HCT116 (cell line): Measurements from ENCODE around the gene STK4. TPM values are rescaled to one million over a fixed set of nuclear protein-coding genes. Genes with fewer than 3 reads are reported as not detected.
A peak's percentile ranks its signal among the peaks of the same experiment; 100 is the strongest.

ENCODE experiments used
- ATAC-seq: fragments of 200-7000 bp; cut with Tn5 transposase; 2 replicates; pipeline ENCODE4 v1.9.1; 2020; ENCODE audit warnings: mild to moderate bottlenecking, moderate library complexity
- BruUV-seq: library from RNA; stranded (reverse); fragments of 400-500 nt; replicated peaks from 2 replicates; lab custom pipeline; 2021; lab: Mats Ljungman, UMichigan
- CTCF ChIA-PET: fragments of 300-600 bp; sonication (Branson Sonifier 250); formaldehyde crosslinking; loops from one replicate; lab custom pipeline; 2021; ENCODE audit warnings: antibody characterized with exemption; lab: Charles Lee
- POLR2A ChIA-PET: fragments of 300-600, 350-600 bp; sonication (Branson Sonifier 250); formaldehyde crosslinking; loops from one replicate; lab custom pipeline; 2021; ENCODE audit warnings: antibody characterized with exemption; lab: Charles Lee
- RAD21 ChIA-PET, 2 experiments: fragments of 300-600 bp; sonication (Branson Sonifier 250); formaldehyde crosslinking; loops; one replicate each; lab custom pipeline; 2023; ENCODE audit warnings: low total read pairs in 2 of 2; ENCODE audit not compliant: uncharacterized antibody in 2 of 2, unreplicated experiment in 2 of 2, low non-redundant PET in 1 of 2; lab: Charles Lee
- DNase-seq: peaks from one replicate; pipeline ENCODE4 v3.0.0-alpha.2; 2010; ENCODE audit warnings: low read depth, low spot score
- H2AFZ ChIP-seq: fragments of 200-600 bp; shearing (Covaris generic), sonication (generic); 2 replicates; pipeline ENCODE4 v1.6.1; 2017; ENCODE audit warnings: low read depth, mixed run types, mixed read lengths, antibody characterized with exemption, low read length; ENCODE audit not compliant: poor library complexity, severe bottlenecking
- H3K27ac ChIP-seq: 2 replicates; pipeline ENCODE4 v1.5.1; 2012; ENCODE audit warnings: low read depth, low read length
- H3K27me3 ChIP-seq: fragments of 200-600 bp; sonication (generic); 2 replicates; pipeline ENCODE4 v1.6.1; 2016; ENCODE audit warnings: mixed run types, low read length, mixed read lengths; ENCODE audit not compliant: insufficient read depth
- H3K36me3 ChIP-seq, 2 experiments: fragments of 200-500 bp in 1 of 2; fragments of 200-600 bp in 1 of 2; sonication (Bioruptor generic) in 1 of 2; sonication (generic) in 1 of 2; 2 replicates each; pipeline versions ENCODE4 v1.5.1 to v1.6.1; 2014 to 2016; ENCODE audit warnings: low read length in 2 of 2, inconsistent platforms in 1 of 2, mixed read lengths in 1 of 2, mixed run types in 1 of 2; ENCODE audit not compliant: insufficient read depth in 2 of 2, control insufficient read depth in 1 of 2
- H3K4me1 ChIP-seq, 2 experiments: fragments of 200-600 bp in 1 of 2; sonication (generic) in 1 of 2; 2 replicates each; pipeline versions ENCODE4 v1.5.1 to v1.6.1; 2012 to 2017; ENCODE audit warnings: low read length in 2 of 2, inconsistent platforms in 1 of 2, mild to moderate bottlenecking in 1 of 2, mixed read lengths in 1 of 2, mixed run types in 1 of 2, moderate library complexity in 1 of 2; ENCODE audit not compliant: insufficient read depth in 2 of 2, control insufficient read depth in 1 of 2
- H3K4me2 ChIP-seq: fragments of 200-600 bp; sonication (generic); 2 replicates; pipeline ENCODE4 v1.6.1; 2017; ENCODE audit warnings: mixed run types, low read length, mixed read lengths
- H3K4me3 ChIP-seq, 2 experiments: fragments of 200-600 bp in 1 of 2; sonication (generic) in 1 of 2; replicated peaks in 1 of 2; 2 replicates each; pipeline ENCODE4 v1.5.1; 2011 to 2016; ENCODE audit warnings: low read length in 2 of 2, control low read depth in 1 of 2, low read depth in 1 of 2, mild to moderate bottlenecking in 1 of 2, mixed read lengths in 1 of 2, mixed run types in 1 of 2
- H3K79me2 ChIP-seq: fragments of 200-600 bp; sonication (generic); 2 replicates; pipeline ENCODE4 v1.6.1; 2017; ENCODE audit warnings: mild to moderate bottlenecking, mixed run types, low read length, moderate library complexity, mixed read lengths; ENCODE audit not compliant: insufficient read depth
- H3K9ac ChIP-seq: fragments of 200-600 bp; sonication (generic); 2 replicates; pipeline ENCODE4 v1.6.1; 2016; ENCODE audit warnings: low read length, mixed read lengths
- H3K9me2 ChIP-seq: fragments of 200-600 bp; sonication (generic), shearing (Covaris generic); 2 replicates; pipeline ENCODE4 v1.6.1; 2017; ENCODE audit warnings: mixed run types, mild to moderate bottlenecking, moderate library complexity; ENCODE audit not compliant: insufficient read depth
- H3K9me3 ChIP-seq, 2 experiments: fragments of 200-500 bp in 1 of 2; fragments of 200-600 bp in 1 of 2; sonication (Bioruptor generic) in 1 of 2; sonication (generic) in 1 of 2; 2 replicates each; pipeline ENCODE4 v1.6.1; 2014 to 2017; ENCODE audit warnings: low read length in 2 of 2, mixed read lengths in 2 of 2, inconsistent platforms in 1 of 2, low read depth in 1 of 2, mild to moderate bottlenecking in 1 of 2, mixed run types in 1 of 2, moderate library complexity in 1 of 2; ENCODE audit not compliant: control insufficient read depth in 1 of 2, insufficient read depth in 1 of 2
- H4K20me1 ChIP-seq: fragments of 200-600 bp; sonication (generic), shearing (Covaris generic); 2 replicates; pipeline ENCODE4 v1.6.1; 2017; ENCODE audit warnings: mixed run types, mild to moderate bottlenecking, moderate library complexity; ENCODE audit not compliant: insufficient read depth
- CBX3 ChIP-seq: IDR thresholded peaks from 2 replicates; pipeline ENCODE4 v1.6.1; 2012; ENCODE audit warnings: low read depth
- CEBPB ChIP-seq: IDR thresholded peaks from 2 replicates; pipeline ENCODE4 v1.6.1; 2012; ENCODE audit warnings: low read depth
- POLR2AphosphoS5 ChIP-seq: IDR thresholded peaks from 2 replicates; pipeline ENCODE4 v1.6.1; 2011; ENCODE audit warnings: mild to moderate bottlenecking, low read depth, low read length, moderate library complexity
- intact Hi-C: fragments of 100-400 bp; cut with micrococcal nuclease; formaldehyde crosslinking; loops from 2 replicates; pipeline ENCODE4 v1.10.0; 2022
- total RNA-seq: library from RNA; stranded (reverse); gene quantifications from one replicate; pipeline ENCODE4 v1.2.1, GENCODE V29; 2021; ENCODE audit not compliant: unreplicated experiment
- TF ChIP-seq, protein P1 (sequence below): IDR thresholded peaks from 2 replicates; pipeline ENCODE4 v1.6.1; 2012; ENCODE audit warnings: low read depth
- TF ChIP-seq, protein P2 (sequence below), 3 experiments: fragments of 200-600 bp in 1 of 3; sonication (generic) in 1 of 3; IDR thresholded peaks in 2 of 3; conservative IDR thresholded peaks in 1 of 3; 2 replicates each; pipeline ENCODE4 v1.5.1; 2012 to 2017; ENCODE audit warnings: low read depth in 2 of 3, low read length in 2 of 3, antibody characterized with exemption in 1 of 3, borderline replicate concordance in 1 of 3, control low read depth in 1 of 3, mild to moderate bottlenecking in 1 of 3, mixed read lengths in 1 of 3, mixed run types in 1 of 3, moderate library complexity in 1 of 3; ENCODE audit not compliant: insufficient read depth in 1 of 3
- TF ChIP-seq, protein P3 (sequence below): IDR thresholded peaks from 2 replicates; pipeline ENCODE4 v1.6.1; 2011; ENCODE audit warnings: mild to moderate bottlenecking, low read length, moderate library complexity; ENCODE audit not compliant: insufficient replicate concordance; ENCODE audit errors: extremely low read depth

Gene STK4
- total RNA-seq, 1 experiment from 2014 or later, result 45.4 TPM

DNA sequence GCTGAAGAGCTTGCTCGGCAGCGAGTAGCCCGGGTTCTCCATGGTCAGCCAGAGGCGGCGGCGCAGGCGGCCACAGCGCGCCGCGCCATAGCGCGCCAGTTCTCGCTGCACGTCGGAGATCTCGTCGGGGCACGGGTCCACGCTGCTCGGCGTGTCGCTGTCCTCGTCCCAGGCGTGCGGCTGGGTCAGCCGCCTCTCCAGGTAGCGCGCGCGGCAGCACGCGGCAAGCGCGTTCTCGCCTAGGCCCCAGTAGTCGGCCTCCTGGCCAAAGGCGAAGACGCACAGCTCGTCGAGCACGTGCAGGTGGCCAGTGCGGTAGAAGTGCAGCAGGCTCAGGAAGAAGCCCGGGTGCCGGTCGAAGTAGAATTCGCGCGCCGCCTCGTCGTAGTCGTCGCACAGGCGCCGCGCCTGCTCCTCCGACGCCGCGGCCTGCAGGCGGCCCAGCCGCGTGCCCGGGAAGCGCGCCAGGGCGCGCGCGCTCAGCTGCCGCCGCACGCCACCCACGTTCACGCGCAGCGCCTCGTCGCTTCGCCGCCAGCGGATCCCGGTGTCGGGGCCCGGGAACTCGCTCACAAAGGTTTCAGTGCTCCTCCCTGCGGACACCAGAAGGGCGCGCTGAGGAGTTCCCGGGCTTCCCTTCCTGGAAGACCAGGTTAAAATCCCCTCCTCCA lies 131.9 kb downstream of the STK4 start:
- H3K79me2 ChIP-seq, result no peaks in the 10 kb centered on the region
- H4K20me1 ChIP-seq, result no peaks in the 10 kb centered on the region
- no peak overlapping the region for H3K4me2 ChIP-seq
- H3K27ac ChIP-seq, result no peak overlapping the region
- ChIA-PET CTCF (interaction anchor here (0.9 to 7.6 kb wide), 3 partner anchors 55 to 131 kb away, joined by 3 to 92 read pairs (median 6); no protein-coding TSS in a partner anchor), RAD21 (no interaction called here), POLR2A (no interaction called here)
- no peaks in the 10 kb centered on the region for H3K36me3 ChIP-seq
- no peaks in the 10 kb centered on the region for H3K9me2 ChIP-seq
- TF ChIP-seq POLR2AphosphoS5, result no peak
- TF ChIP-seq CEBPB, result no peak
- TF ChIP-seq, protein P1, sequence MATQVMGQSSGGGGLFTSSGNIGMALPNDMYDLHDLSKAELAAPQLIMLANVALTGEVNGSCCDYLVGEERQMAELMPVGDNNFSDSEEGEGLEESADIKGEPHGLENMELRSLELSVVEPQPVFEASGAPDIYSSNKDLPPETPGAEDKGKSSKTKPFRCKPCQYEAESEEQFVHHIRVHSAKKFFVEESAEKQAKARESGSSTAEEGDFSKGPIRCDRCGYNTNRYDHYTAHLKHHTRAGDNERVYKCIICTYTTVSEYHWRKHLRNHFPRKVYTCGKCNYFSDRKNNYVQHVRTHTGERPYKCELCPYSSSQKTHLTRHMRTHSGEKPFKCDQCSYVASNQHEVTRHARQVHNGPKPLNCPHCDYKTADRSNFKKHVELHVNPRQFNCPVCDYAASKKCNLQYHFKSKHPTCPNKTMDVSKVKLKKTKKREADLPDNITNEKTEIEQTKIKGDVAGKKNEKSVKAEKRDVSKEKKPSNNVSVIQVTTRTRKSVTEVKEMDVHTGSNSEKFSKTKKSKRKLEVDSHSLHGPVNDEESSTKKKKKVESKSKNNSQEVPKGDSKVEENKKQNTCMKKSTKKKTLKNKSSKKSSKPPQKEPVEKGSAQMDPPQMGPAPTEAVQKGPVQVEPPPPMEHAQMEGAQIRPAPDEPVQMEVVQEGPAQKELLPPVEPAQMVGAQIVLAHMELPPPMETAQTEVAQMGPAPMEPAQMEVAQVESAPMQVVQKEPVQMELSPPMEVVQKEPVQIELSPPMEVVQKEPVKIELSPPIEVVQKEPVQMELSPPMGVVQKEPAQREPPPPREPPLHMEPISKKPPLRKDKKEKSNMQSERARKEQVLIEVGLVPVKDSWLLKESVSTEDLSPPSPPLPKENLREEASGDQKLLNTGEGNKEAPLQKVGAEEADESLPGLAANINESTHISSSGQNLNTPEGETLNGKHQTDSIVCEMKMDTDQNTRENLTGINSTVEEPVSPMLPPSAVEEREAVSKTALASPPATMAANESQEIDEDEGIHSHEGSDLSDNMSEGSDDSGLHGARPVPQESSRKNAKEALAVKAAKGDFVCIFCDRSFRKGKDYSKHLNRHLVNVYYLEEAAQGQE, result no peak
- TF ChIP-seq CBX3, result no peak
- TF ChIP-seq, protein P2, sequence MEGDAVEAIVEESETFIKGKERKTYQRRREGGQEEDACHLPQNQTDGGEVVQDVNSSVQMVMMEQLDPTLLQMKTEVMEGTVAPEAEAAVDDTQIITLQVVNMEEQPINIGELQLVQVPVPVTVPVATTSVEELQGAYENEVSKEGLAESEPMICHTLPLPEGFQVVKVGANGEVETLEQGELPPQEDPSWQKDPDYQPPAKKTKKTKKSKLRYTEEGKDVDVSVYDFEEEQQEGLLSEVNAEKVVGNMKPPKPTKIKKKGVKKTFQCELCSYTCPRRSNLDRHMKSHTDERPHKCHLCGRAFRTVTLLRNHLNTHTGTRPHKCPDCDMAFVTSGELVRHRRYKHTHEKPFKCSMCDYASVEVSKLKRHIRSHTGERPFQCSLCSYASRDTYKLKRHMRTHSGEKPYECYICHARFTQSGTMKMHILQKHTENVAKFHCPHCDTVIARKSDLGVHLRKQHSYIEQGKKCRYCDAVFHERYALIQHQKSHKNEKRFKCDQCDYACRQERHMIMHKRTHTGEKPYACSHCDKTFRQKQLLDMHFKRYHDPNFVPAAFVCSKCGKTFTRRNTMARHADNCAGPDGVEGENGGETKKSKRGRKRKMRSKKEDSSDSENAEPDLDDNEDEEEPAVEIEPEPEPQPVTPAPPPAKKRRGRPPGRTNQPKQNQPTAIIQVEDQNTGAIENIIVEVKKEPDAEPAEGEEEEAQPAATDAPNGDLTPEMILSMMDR (IDR thresholded peaks at IDR 0.05 in 2 of 3, conservative IDR thresholded peaks at IDR 0.05 in 1 of 3; ENCODE audit: borderline replicate concordance in 1 of 3, insufficient read depth in 1 of 3, low read depth in 2 of 3, low read length in 2 of 3), result 0 out of 6 replicates have a peak, but pooled peaks of 2 of the 3 experiments have one; percentile 7 to 9
- TF ChIP-seq, protein P3, sequence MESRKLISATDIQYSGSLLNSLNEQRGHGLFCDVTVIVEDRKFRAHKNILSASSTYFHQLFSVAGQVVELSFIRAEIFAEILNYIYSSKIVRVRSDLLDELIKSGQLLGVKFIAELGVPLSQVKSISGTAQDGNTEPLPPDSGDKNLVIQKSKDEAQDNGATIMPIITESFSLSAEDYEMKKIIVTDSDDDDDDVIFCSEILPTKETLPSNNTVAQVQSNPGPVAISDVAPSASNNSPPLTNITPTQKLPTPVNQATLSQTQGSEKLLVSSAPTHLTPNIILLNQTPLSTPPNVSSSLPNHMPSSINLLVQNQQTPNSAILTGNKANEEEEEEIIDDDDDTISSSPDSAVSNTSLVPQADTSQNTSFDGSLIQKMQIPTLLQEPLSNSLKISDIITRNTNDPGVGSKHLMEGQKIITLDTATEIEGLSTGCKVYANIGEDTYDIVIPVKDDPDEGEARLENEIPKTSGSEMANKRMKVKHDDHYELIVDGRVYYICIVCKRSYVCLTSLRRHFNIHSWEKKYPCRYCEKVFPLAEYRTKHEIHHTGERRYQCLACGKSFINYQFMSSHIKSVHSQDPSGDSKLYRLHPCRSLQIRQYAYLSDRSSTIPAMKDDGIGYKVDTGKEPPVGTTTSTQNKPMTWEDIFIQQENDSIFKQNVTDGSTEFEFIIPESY, result no peak
- no peaks in the 10 kb centered on the region for H3K4me1 ChIP-seq
- BruUV-seq, result no TSS peak
- H3K4me3 ChIP-seq, result no peak overlapping the region
- no peaks in the 10 kb centered on the region for H3K27me3 ChIP-seq
- intact Hi-C loops, result no loop called here
- ATAC-seq (no peak), DNase-seq (no peak)
- no peak overlapping the region for H2AFZ ChIP-seq
- no peak overlapping the region for H3K9ac ChIP-seq
- H3K9me3 ChIP-seq, result no peaks in the 10 kb centered on the region
